CD4-positive, alpha-beta T cell (primary cell): ENCODE measurements around the gene ATAD2B. TPM values are rescaled to one million over a fixed set of nuclear protein-coding genes. Genes with fewer than 3 reads are reported as not detected.
"Not testable (repeated sequence)": the region's sequence is repeated elsewhere in the genome, so short reads cannot be mapped to it uniquely, and the experiment has no call there.

Experiments
- ATAC-seq: fragments of 200-7000 bp; cut with Tn5 transposase; one replicate; pipeline ENCODE4 v1.10.0; 2022; ENCODE audit warnings: mild to moderate bottlenecking; ENCODE audit not compliant: poor library complexity
- CTCF ChIA-PET: fragments of 350-600 bp; sonication (Branson Sonifier 250); formaldehyde crosslinking; loops from one replicate; lab custom pipeline; 2021; ENCODE audit warnings: antibody characterized with exemption, inconsistent platforms; lab: Charles Lee
- POLR2A ChIA-PET: fragments of 350-600 bp; sonication (Branson Sonifier 250); formaldehyde crosslinking; loops from one replicate; lab custom pipeline; 2021; ENCODE audit warnings: antibody characterized with exemption, inconsistent platforms; lab: Charles Lee
- DNase-seq, 14 experiments: peaks; one replicate each; pipeline ENCODE4 v3.0.0-alpha.2; 2013 to 2020; ENCODE audit warnings: mixed read lengths in 2 of 14
- H3K27ac ChIP-seq, 2 donors: one replicate each; pipeline versions ENCODE4 v1.5.1 to v1.7.0; 2013; ENCODE audit warnings: low read length in 2 of 2, low read depth in 1 of 2, mild to moderate bottlenecking in 1 of 2
- H3K27me3 ChIP-seq, 2 experiments: 1 replicate in 1 of 2; 2 replicates in 1 of 2; pipeline versions ENCODE4 v1.6.1 to v1.7.0; 2013; ENCODE audit warnings: low read length in 2 of 2, control low read depth in 1 of 2, mild to moderate bottlenecking in 1 of 2, moderate library complexity in 1 of 2; ENCODE audit not compliant: insufficient read depth in 2 of 2, control insufficient read depth in 1 of 2
- H3K36me3 ChIP-seq: one replicate; pipeline ENCODE4 v1.6.1; 2013; ENCODE audit warnings: low read length, control low read depth; ENCODE audit not compliant: insufficient read depth
- H3K4me1 ChIP-seq: one replicate; pipeline ENCODE4 v1.6.1; 2013; ENCODE audit warnings: low read length, control low read depth; ENCODE audit not compliant: insufficient read depth
- H3K4me3 ChIP-seq: one replicate; pipeline ENCODE4 v1.5.1; 2013; ENCODE audit warnings: mild to moderate bottlenecking, low read length, moderate library complexity
- H3K9me3 ChIP-seq, 2 experiments: 1 replicate in 1 of 2; 2 replicates in 1 of 2; pipeline versions ENCODE4 v1.6.1 to v1.7.0; 2013; ENCODE audit warnings: low read length in 2 of 2, mild to moderate bottlenecking in 2 of 2, control low read depth in 1 of 2, moderate library complexity in 1 of 2; ENCODE audit not compliant: control insufficient read depth in 1 of 2, insufficient read depth in 1 of 2
- H3K27ac Mint-ChIP-seq: one replicate; pipeline ENCODE4 v1.8.0; 2020; ENCODE audit warnings: mixed read lengths
- H3K27me3 Mint-ChIP-seq: one replicate; pipeline ENCODE4 v1.8.0; 2021; ENCODE audit warnings: mixed read lengths
- H3K36me3 Mint-ChIP-seq: one replicate; pipeline ENCODE4 v1.8.0; 2021; ENCODE audit warnings: low read depth, mixed read lengths
- H3K4me1 Mint-ChIP-seq: one replicate; pipeline ENCODE4 v1.8.0; 2021; ENCODE audit warnings: low read depth, mixed read lengths
- H3K4me3 Mint-ChIP-seq: one replicate; pipeline ENCODE4 v1.8.0; 2020; ENCODE audit warnings: mild to moderate bottlenecking, mixed read lengths
- H3K9me3 Mint-ChIP-seq: one replicate; pipeline ENCODE4 v1.8.0; 2020; ENCODE audit warnings: mixed read lengths
- intact Hi-C, 2 experiments: fragments of 100-400 bp; cut with DNase I in 1 of 2; cut with micrococcal nuclease in 1 of 2; formaldehyde crosslinking; loops; one replicate each; pipeline versions ENCODE4 v1.15.1 to v1.9.0; 2023 to 2025; cut with DNase I, micrococcal nuclease
- total RNA-seq, 174 experiments: library from RNA in 2 of 174; stranded (reverse) in 2 of 174; gene quantifications; one replicate each; pipeline ENCODE4 v1.2.3 and lab custom pipeline; 2021 to 2026
- TF ChIP-seq, protein P1 (sequence below): fragments of 200-600 bp; IDR thresholded peaks from one replicate; pipeline ENCODE4 v1.8.0; 2022; ENCODE audit warnings: antibody characterized with exemption, mild to moderate bottlenecking

The ATAD2B gene
- total RNA-seq, 2 experiments from 2014 or later = 30.7 to 35.4 TPM

DNA sequence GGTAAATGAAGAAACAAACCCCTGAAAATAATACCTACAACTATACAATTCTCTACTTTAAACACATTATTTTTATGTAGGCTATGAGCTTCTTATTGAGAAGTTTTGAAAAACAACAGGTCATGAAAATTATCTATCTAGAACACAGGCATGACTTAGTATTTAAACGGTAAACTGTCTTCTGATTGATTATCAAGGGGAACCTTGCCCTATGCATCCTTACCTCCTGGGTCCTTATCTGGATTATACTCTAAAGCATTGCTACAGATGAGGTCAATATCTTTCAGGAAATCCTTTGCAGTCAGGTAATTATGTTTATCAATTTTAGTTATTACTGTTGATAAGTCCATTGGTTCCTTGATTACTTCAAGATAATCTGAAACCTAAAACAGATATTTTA lies 144.3 kb downstream of the ATAD2B start:
- Histone ChIP-seq H3K36me3 (peaks cover 43% of the 10 kb centered on the region), H3K27me3 (no peaks in the 10 kb centered on the region), H3K9me3 (no peaks in the 10 kb centered on the region), H3K27ac (no peak overlapping the region), H3K4me1 (no peaks in the 10 kb centered on the region), H3K4me3 (no peak overlapping the region)
- Mint-ChIP-seq H3K27ac (no peak overlapping the region), H3K4me3 (no peak overlapping the region), H3K4me1 (peaks cover 3% of the 10 kb centered on the region), H3K27me3 (no peaks in the 10 kb centered on the region), H3K36me3 (peaks cover 79% of the 10 kb centered on the region), H3K9me3 (no peaks in the 10 kb centered on the region)
- ATAC-seq (no peak), DNase-seq (no peak)
- ChIA-PET CTCF (no interaction called here), POLR2A (no interaction called here)
- TF ChIP-seq, protein P1, sequence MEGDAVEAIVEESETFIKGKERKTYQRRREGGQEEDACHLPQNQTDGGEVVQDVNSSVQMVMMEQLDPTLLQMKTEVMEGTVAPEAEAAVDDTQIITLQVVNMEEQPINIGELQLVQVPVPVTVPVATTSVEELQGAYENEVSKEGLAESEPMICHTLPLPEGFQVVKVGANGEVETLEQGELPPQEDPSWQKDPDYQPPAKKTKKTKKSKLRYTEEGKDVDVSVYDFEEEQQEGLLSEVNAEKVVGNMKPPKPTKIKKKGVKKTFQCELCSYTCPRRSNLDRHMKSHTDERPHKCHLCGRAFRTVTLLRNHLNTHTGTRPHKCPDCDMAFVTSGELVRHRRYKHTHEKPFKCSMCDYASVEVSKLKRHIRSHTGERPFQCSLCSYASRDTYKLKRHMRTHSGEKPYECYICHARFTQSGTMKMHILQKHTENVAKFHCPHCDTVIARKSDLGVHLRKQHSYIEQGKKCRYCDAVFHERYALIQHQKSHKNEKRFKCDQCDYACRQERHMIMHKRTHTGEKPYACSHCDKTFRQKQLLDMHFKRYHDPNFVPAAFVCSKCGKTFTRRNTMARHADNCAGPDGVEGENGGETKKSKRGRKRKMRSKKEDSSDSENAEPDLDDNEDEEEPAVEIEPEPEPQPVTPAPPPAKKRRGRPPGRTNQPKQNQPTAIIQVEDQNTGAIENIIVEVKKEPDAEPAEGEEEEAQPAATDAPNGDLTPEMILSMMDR = no peak
- intact Hi-C loops = no loop called here

DNA sequence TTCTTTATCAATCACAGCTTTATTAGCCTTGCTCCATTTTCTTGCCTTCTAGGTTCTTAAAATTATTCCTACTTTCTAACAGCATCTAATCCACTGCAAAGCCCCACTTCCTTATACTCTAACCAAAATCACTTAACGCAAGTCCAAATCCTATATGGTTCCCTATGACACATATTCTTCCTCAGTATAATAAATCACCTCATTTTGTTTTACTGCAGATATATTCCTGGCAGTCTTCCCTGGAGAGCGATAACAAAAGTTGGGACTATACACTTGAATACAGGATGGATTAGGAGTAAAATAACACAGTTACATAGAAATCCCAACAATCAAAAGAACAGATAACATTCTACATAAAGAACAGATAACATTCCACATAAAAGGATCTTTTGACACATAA lies 144.8 kb downstream of the ATAD2B start:
- Mint-ChIP-seq H3K27me3 (no peaks in the 10 kb centered on the region), H3K4me1 (no peaks in the 10 kb centered on the region), H3K27ac (no peak overlapping the region), H3K4me3 (no peak overlapping the region), H3K9me3 (no peaks in the 10 kb centered on the region), H3K36me3 (peaks cover 80% of the 10 kb centered on the region)
- ChIA-PET CTCF (no interaction called here), POLR2A (no interaction called here)
- ATAC-seq (no peak), DNase-seq (no peak)
- Histone ChIP-seq H3K4me3 (no peak overlapping the region), H3K27me3 (no peaks in the 10 kb centered on the region), H3K27ac (no peak overlapping the region), H3K4me1 (no peaks in the 10 kb centered on the region), H3K36me3 (peaks cover 44% of the 10 kb centered on the region), H3K9me3 (no peaks in the 10 kb centered on the region)
- TF ChIP-seq, protein P1 = no peak
- intact Hi-C loops = no loop called here

DNA sequence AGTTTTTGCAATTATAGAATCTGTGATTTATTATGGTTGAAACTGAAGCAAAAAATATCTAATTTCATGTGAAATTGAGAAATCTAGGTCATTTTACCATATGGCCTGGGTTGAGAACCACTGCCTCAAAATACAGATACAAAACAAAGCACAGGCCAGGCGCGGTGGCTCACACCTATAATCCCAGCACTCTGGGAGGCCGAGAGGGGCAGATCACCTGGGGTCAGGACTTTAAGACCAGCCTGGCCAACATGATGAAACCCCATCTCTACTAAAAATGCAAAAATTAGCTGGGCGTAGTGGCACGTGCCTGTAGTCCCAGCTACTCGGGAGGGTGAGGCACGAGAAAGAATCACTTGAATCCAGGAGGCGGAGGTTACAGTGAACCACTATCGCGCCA lies 146.5 kb downstream of the ATAD2B start:
- CTCF ChIA-PET, H3K9me3 ChIP-seq, H3K27me3 ChIP-seq, H3K4me1 Mint-ChIP-seq, intact Hi-C loops, H3K4me1 ChIP-seq, H3K27ac ChIP-seq, H3K4me3 ChIP-seq, ATAC-seq, H3K27ac Mint-ChIP-seq, H3K9me3 Mint-ChIP-seq, H3K27me3 Mint-ChIP-seq, POLR2A ChIA-PET, DNase-seq, H3K4me3 Mint-ChIP-seq: not testable (repeated sequence)
- peaks cover 31% of the 10 kb centered on the region for H3K36me3 ChIP-seq
- H3K36me3 Mint-ChIP-seq = peaks cover 79% of the 10 kb centered on the region

DNA sequence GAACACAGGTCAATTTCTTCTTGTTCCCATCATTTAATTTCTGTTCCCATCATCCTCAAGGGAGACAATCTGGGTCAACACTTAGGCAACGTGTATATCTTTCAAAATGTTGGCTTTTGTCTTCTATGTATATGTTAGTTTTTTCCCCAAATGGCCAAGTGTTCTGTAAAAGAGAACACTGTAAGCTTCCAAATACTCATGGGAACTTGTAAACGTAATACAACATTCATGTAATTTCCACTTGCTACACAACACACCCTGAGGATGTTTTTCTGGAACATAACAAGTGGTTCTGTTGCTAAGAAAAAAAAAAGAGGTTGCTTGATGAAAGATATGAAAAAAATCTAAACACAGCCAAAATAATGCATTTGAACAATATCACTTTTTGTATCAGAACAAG lies 149.1 kb downstream of the ATAD2B start:
- Mint-ChIP-seq H3K4me3 (no peak overlapping the region), H3K9me3 (no peaks in the 10 kb centered on the region), H3K36me3 (peaks cover 82% of the 10 kb centered on the region), H3K4me1 (no peaks in the 10 kb centered on the region), H3K27ac (no peak overlapping the region), H3K27me3 (no peaks in the 10 kb centered on the region)
- Histone ChIP-seq H3K9me3 (no peaks in the 10 kb centered on the region), H3K4me3 (no peak overlapping the region), H3K36me3 (peaks cover 27% of the 10 kb centered on the region), H3K27me3 (no peaks in the 10 kb centered on the region), H3K27ac (no peak overlapping the region), H3K4me1 (no peaks in the 10 kb centered on the region)
- intact Hi-C loops = no loop called here
- TF ChIP-seq, protein P1 = no peak
- DNase-seq (no peak), ATAC-seq (no peak)
- POLR2A ChIA-PET = no interaction called here
- CTCF ChIA-PET = no interaction called here
